K562 (cell line): ENCODE measurements around the gene WWOX. TPM values are rescaled to one million over a fixed set of nuclear protein-coding genes. Genes with fewer than 3 reads are reported as not detected.
A peak's percentile ranks its signal among the peaks of the same experiment; 100 is the strongest.

Source experiments
- CBFB ChIP-seq: sonication (generic); formaldehyde crosslinking; IDR thresholded peaks from 2 replicates; pipeline ENCODE4 v1.4.0; 2020; ENCODE audit warnings: mild to moderate bottlenecking, missing genetic modification reagents
- CHD2 ChIP-seq: IDR thresholded peaks from 2 replicates; pipeline ENCODE4 v1.6.1; 2011; ENCODE audit warnings: low read depth, low read length
- FOXJ3 ChIP-seq: sonication (generic); formaldehyde crosslinking; IDR thresholded peaks from 2 replicates; pipeline ENCODE4 v1.4.0; 2020; ENCODE audit warnings: mild to moderate bottlenecking, missing genetic modification reagents
- GATAD2A ChIP-seq: fragments of 450-650 bp; IDR thresholded peaks from 2 replicates; pipeline ENCODE4 v1.6.1; 2017
- HDAC6 ChIP-seq: IDR thresholded peaks from 2 replicates; pipeline ENCODE4 v1.6.1; 2012; ENCODE audit warnings: low read depth, mild to moderate bottlenecking, control low read depth, inconsistent platforms, low read length, moderate library complexity
- HOXB6 ChIP-seq: fragments of 250-450 bp; sonication (Bioruptor Pico); IDR thresholded peaks from 2 replicates; pipeline ENCODE4 v1.5.1; 2022; ENCODE audit warnings: mild to moderate bottlenecking, borderline replicate concordance
- NCOA6 ChIP-seq: fragments of 450-650 bp; IDR thresholded peaks from 2 replicates; pipeline ENCODE4 v1.6.1; 2017; ENCODE audit warnings: mild to moderate bottlenecking
- PHF8 ChIP-seq: fragments of 200-600 bp; sonication (generic); IDR thresholded peaks from 2 replicates; pipeline ENCODE4 v1.6.1; 2012; ENCODE audit warnings: mixed run types, mild to moderate bottlenecking, inconsistent platforms, low read length, moderate library complexity, borderline replicate concordance
- SIX5 ChIP-seq, 2 experiments: IDR thresholded peaks; 2 replicates each; pipeline ENCODE4 v1.6.1; 2011; ENCODE audit warnings: low read length in 2 of 2, borderline replicate concordance in 1 of 2, low read depth in 1 of 2, mild to moderate bottlenecking in 1 of 2, moderate library complexity in 1 of 2; ENCODE audit not compliant: insufficient read depth in 1 of 2
- STAT6 ChIP-seq: sonication (generic); formaldehyde crosslinking; IDR thresholded peaks from 2 replicates; pipeline ENCODE4 v1.8.1; 2023; ENCODE audit warnings: mild to moderate bottlenecking, missing genetic modification reagents
- ZBTB7A ChIP-seq: IDR thresholded peaks from 2 replicates; pipeline ENCODE4 v1.6.1; 2011; ENCODE audit warnings: low read depth, mild to moderate bottlenecking, low read length, moderate library complexity, borderline replicate concordance; ENCODE audit not compliant: control insufficient read depth
- ZNF146 ChIP-seq: IDR thresholded peaks from one replicate; pipeline ENCODE4 v1.6.1; 2018; ENCODE audit warnings: missing compliant biosample characterization; ENCODE audit not compliant: unreplicated experiment
- ZNF174 ChIP-seq: fragments of 250-450 bp; sonication (Bioruptor Pico); IDR thresholded peaks from 2 replicates; pipeline ENCODE4 v1.4.0; 2020; ENCODE audit warnings: mild to moderate bottlenecking
- ZNF644 ChIP-seq: fragments of 200-800 bp; sonication (Bioruptor generic); IDR thresholded peaks from 2 replicates; pipeline ENCODE4 v1.6.1; 2016; ENCODE audit warnings: low read depth, missing genetic modification characterization, missing compliant biosample characterization
- ZNF668 ChIP-seq: fragments of 250-450 bp; sonication (Bioruptor Pico); IDR thresholded peaks from 2 replicates; pipeline ENCODE4 v1.8.0; 2022; ENCODE audit warnings: mild to moderate bottlenecking, inconsistent platforms
- polyA plus RNA-seq, 8 experiments: library from polyadenylated mRNA; depleted of rRNA in 4 of 8; stranded (reverse) in 5 of 8; unstranded in 3 of 8; fragments of >200 nt; fragmentation: Nextera tagmentation in 2 of 8; fragmentation: Illumina TruSeq in 1 of 8; extraction: Ambion mirVana in 2 of 8; extraction: Trizol in 1 of 8; gene quantifications; 2 replicates each; pipeline versions ENCODE4 v1.2.1 to v1.2.3, GENCODE V29; 2011 to 2014; ENCODE audit warnings: inconsistent platforms in 1 of 8, missing spikeins in 1 of 8
- total RNA-seq, 7 experiments: library from RNA; depleted of rRNA in 6 of 7; stranded (reverse); fragments of >200 nt in 6 of 7; fragmentation: Illumina TruSeq in 2 of 7; extraction: Trizol in 2 of 7; gene quantifications; 2 replicates each; pipeline versions ENCODE4 v1.2.1 to v1.2.3, GENCODE V29; 2011 to 2021; ENCODE audit warnings: low replicate concordance in 1 of 7
- TF ChIP-seq, protein P1 (sequence below): sonication (generic); formaldehyde crosslinking; IDR thresholded peaks from 2 replicates; pipeline ENCODE4 v1.8.0; 2023; ENCODE audit warnings: mild to moderate bottlenecking, missing genetic modification reagents
- TF ChIP-seq, protein P2 (sequence below): sonication (generic); formaldehyde crosslinking; IDR thresholded peaks from 2 replicates; pipeline ENCODE4 v1.5.0; 2020; ENCODE audit warnings: missing genetic modification reagents
- TF ChIP-seq, protein P3 (sequence below): sonication (generic); formaldehyde crosslinking; IDR thresholded peaks from 2 replicates; pipeline ENCODE4 v1.8.1; 2023; ENCODE audit warnings: mild to moderate bottlenecking, missing genetic modification reagents, moderate library complexity

Gene WWOX
- total and polyA plus RNA-seq, 9 of the 15 experiments (the other 6 are each of a cell fraction or from before 2014, with no cell fraction given) = 1.6 to 22.7 (median 8.1) TPM

- peak; percentile 46 to 58 for TF ChIP-seq SIX5 (IDR thresholded peaks at IDR 0.05; ENCODE audit: borderline replicate concordance in 1 of 2, insufficient read depth in 1 of 2, low read depth in 1 of 2, low read length in 2 of 2)
- no peak for TF ChIP-seq ZNF644
- 0 out of 2 replicates have a peak, but pooled peaks have one; percentile 39 for TF ChIP-seq FOXJ3 (CRISPR knock-in tag)
- peak; percentile 61; the same call in 1 of the 2 replicates for TF ChIP-seq NCOA6
- no peak for TF ChIP-seq STAT6
- TF ChIP-seq ZBTB7A = peak; percentile 96
- no peak; the same call in 1 of the 2 replicates for TF ChIP-seq GATAD2A
- TF ChIP-seq ZNF174 (CRISPR knock-in tag) = no peak
- TF ChIP-seq HOXB6 (CRISPR knock-in tag) = no peak
- no peak for TF ChIP-seq HDAC6
- peak; percentile 98 for TF ChIP-seq CBFB (CRISPR knock-in tag)
- TF ChIP-seq, protein P1, sequence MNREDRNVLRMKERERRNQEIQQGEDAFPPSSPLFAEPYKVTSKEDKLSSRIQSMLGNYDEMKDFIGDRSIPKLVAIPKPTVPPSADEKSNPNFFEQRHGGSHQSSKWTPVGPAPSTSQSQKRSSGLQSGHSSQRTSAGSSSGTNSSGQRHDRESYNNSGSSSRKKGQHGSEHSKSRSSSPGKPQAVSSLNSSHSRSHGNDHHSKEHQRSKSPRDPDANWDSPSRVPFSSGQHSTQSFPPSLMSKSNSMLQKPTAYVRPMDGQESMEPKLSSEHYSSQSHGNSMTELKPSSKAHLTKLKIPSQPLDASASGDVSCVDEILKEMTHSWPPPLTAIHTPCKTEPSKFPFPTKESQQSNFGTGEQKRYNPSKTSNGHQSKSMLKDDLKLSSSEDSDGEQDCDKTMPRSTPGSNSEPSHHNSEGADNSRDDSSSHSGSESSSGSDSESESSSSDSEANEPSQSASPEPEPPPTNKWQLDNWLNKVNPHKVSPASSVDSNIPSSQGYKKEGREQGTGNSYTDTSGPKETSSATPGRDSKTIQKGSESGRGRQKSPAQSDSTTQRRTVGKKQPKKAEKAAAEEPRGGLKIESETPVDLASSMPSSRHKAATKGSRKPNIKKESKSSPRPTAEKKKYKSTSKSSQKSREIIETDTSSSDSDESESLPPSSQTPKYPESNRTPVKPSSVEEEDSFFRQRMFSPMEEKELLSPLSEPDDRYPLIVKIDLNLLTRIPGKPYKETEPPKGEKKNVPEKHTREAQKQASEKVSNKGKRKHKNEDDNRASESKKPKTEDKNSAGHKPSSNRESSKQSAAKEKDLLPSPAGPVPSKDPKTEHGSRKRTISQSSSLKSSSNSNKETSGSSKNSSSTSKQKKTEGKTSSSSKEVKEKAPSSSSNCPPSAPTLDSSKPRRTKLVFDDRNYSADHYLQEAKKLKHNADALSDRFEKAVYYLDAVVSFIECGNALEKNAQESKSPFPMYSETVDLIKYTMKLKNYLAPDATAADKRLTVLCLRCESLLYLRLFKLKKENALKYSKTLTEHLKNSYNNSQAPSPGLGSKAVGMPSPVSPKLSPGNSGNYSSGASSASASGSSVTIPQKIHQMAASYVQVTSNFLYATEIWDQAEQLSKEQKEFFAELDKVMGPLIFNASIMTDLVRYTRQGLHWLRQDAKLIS = no peak
- no peak for TF ChIP-seq ZNF146
- TF ChIP-seq, protein P2, sequence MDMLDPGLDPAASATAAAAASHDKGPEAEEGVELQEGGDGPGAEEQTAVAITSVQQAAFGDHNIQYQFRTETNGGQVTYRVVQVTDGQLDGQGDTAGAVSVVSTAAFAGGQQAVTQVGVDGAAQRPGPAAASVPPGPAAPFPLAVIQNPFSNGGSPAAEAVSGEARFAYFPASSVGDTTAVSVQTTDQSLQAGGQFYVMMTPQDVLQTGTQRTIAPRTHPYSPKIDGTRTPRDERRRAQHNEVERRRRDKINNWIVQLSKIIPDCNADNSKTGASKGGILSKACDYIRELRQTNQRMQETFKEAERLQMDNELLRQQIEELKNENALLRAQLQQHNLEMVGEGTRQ (CRISPR knock-in tag) = peak; percentile 43; the same call in 1 of the 2 replicates
- peak; percentile 94 for TF ChIP-seq CHD2
- TF ChIP-seq, protein P3, sequence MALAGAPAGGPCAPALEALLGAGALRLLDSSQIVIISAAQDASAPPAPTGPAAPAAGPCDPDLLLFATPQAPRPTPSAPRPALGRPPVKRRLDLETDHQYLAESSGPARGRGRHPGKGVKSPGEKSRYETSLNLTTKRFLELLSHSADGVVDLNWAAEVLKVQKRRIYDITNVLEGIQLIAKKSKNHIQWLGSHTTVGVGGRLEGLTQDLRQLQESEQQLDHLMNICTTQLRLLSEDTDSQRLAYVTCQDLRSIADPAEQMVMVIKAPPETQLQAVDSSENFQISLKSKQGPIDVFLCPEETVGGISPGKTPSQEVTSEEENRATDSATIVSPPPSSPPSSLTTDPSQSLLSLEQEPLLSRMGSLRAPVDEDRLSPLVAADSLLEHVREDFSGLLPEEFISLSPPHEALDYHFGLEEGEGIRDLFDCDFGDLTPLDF (CRISPR knock-in tag) = 0 out of 2 replicates have a peak, but pooled peaks have one; percentile 51
- peak; percentile 85; the same call in 1 of the 2 replicates for TF ChIP-seq PHF8
- no peak for TF ChIP-seq ZNF668
Measured at GRCh38 chr16:78099271-78100111, at the start of gene WWOX (continued).
